HepG2 (cell line): Measurements from ENCODE around the gene CD9. TPM values are rescaled to one million over a fixed set of nuclear protein-coding genes. Genes with fewer than 3 reads are reported as not detected.

ENCODE experiments used
- ATAC-seq: fragments of 200-7000 bp; cut with Tn5 transposase; 3 replicates; pipeline ENCODE4 v1.9.1; 2020; ENCODE audit warnings: mild to moderate bottlenecking, moderate library complexity
- BruUV-seq: library from RNA; stranded (reverse); fragments of 400-500 nt; replicated peaks from 2 replicates; lab custom pipeline; 2021; lab: Mats Ljungman, UMichigan
- CTCF ChIA-PET: fragments of 300-600 bp; formaldehyde crosslinking; extraction: SDS; loops from one replicate; lab custom pipeline; 2021; ENCODE audit warnings: low total read pairs, inconsistent platforms, low intra/inter-chr PET ratio; lab: Yijun Ruan, JAX
- POLR2A ChIA-PET: fragments of 350-600 bp; sonication (Branson Sonifier 250); formaldehyde crosslinking; loops from one replicate; lab custom pipeline; 2020; ENCODE audit warnings: antibody characterized with exemption, inconsistent platforms; lab: Yijun Ruan, JAX
- DNase-seq: peaks from one replicate; pipeline ENCODE4 v3.0.0-alpha.2; 2015; ENCODE audit warnings: low spot score
- FAIRE-seq: peaks from 3 replicates; lab custom pipeline; 2011; peaks lifted over from hg19 to GRCh38; lab: Jason Lieb, UNC
- H2AFZ ChIP-seq: one replicate; pipeline ENCODE4 v1.6.1; 2011; ENCODE audit warnings: low read length, inconsistent platforms
- H3K27ac ChIP-seq: fragments of 300-600 bp; 3 replicates; pipeline ENCODE4 v1.8.0; 2011; ENCODE audit warnings: mixed run types, mild to moderate bottlenecking, mixed read lengths, low read length, inconsistent platforms; ENCODE audit not compliant: insufficient read depth; ENCODE audit errors: extremely low read length
- H3K27me3 ChIP-seq, 2 experiments: fragments of 200-600 bp in 1 of 2; 2 replicates in 1 of 2; 3 replicates in 1 of 2; pipeline versions ENCODE4 v1.6.0 to v1.8.0; 2011; ENCODE audit warnings: low read length in 2 of 2, mild to moderate bottlenecking in 2 of 2, moderate library complexity in 2 of 2, inconsistent platforms in 1 of 2; ENCODE audit not compliant: insufficient read depth in 2 of 2, control insufficient read depth in 1 of 2
- H3K36me3 ChIP-seq, 2 experiments: fragments of 200-600 bp in 1 of 2; replicated peaks in 1 of 2; 2 replicates in 1 of 2; 3 replicates in 1 of 2; pipeline versions ENCODE4 v1.5.1 to v1.8.0; 2011; ENCODE audit warnings: low read length in 2 of 2, inconsistent platforms in 1 of 2; ENCODE audit not compliant: insufficient read depth in 2 of 2, control insufficient read depth in 1 of 2
- H3K4me1 ChIP-seq: 2 replicates; pipeline ENCODE4 v1.5.1; 2012; ENCODE audit warnings: low read length, inconsistent platforms; ENCODE audit not compliant: insufficient read depth
- H3K4me2 ChIP-seq: 2 replicates; pipeline ENCODE4 v1.6.0; 2011; ENCODE audit warnings: low read depth, low read length, inconsistent platforms
- H3K4me3 ChIP-seq, 3 experiments: fragments of 200-600 bp in 1 of 3; sonication (generic), shearing (Covaris generic) in 1 of 3; replicated peaks in 1 of 3; 2 replicates each; pipeline ENCODE4 v1.5.1; 2011 to 2016; ENCODE audit warnings: low read length in 3 of 3, inconsistent platforms in 2 of 3, low read depth in 2 of 3, mild to moderate bottlenecking in 2 of 3, control low read depth in 1 of 3, mixed read lengths in 1 of 3; ENCODE audit not compliant: insufficient read depth in 1 of 3
- H3K79me2 ChIP-seq: one replicate; pipeline ENCODE4 v1.6.1; 2011; ENCODE audit warnings: low read length, inconsistent platforms; ENCODE audit not compliant: insufficient read depth
- H3K9ac ChIP-seq: 2 replicates; pipeline ENCODE4 v1.6.0; 2011; ENCODE audit warnings: mild to moderate bottlenecking, low read depth, low read length, inconsistent platforms; ENCODE audit not compliant: insufficient read depth
- H3K9me3 ChIP-seq: 2 replicates; pipeline ENCODE4 v1.5.1; 2012; ENCODE audit warnings: mild to moderate bottlenecking, low read length
- H4K20me1 ChIP-seq: 2 replicates; pipeline ENCODE4 v1.6.0; 2011; ENCODE audit warnings: inconsistent platforms, mild to moderate bottlenecking, low read length, moderate library complexity; ENCODE audit not compliant: insufficient read depth
- ADNP ChIP-seq: sonication (generic); formaldehyde crosslinking; IDR thresholded peaks from 2 replicates; pipeline ENCODE4 v1.4.0; 2020; ENCODE audit warnings: missing genetic modification reagents
- DR1 ChIP-seq: sonication (generic); formaldehyde crosslinking; IDR thresholded peaks from 2 replicates; pipeline ENCODE4 v1.8.0; 2021; ENCODE audit warnings: mild to moderate bottlenecking, missing genetic modification reagents, inconsistent platforms
- ELF1 ChIP-seq: sonication (generic); formaldehyde crosslinking; IDR thresholded peaks from 2 replicates; pipeline ENCODE4 v1.4.0; 2020; ENCODE audit warnings: missing genetic modification reagents
- ETV6 ChIP-seq: sonication (generic); formaldehyde crosslinking; conservative IDR thresholded peaks from 2 replicates; pipeline ENCODE4 v1.4.0; 2020; ENCODE audit warnings: missing genetic modification reagents
- FOXA1 ChIP-seq, 2 experiments: fragments of 450-650 bp in 1 of 2; sonication (generic) in 1 of 2; formaldehyde crosslinking in 1 of 2; IDR thresholded peaks; 2 replicates each; pipeline versions ENCODE4 v1.4.0 to v1.6.1; 2016 to 2020; ENCODE audit warnings: missing genetic modification reagents in 1 of 2
- FOXA3 ChIP-seq: IDR thresholded peaks from 2 replicates; pipeline ENCODE4 v1.6.1; 2016; ENCODE audit warnings: missing genetic modification reagents, missing compliant biosample characterization
- GATA4 ChIP-seq: sonication (generic); IDR thresholded peaks from 2 replicates; pipeline ENCODE4 v1.6.1; 2016; ENCODE audit warnings: antibody characterized with exemption, low read depth, borderline replicate concordance
- GTF3A ChIP-seq: sonication (generic); formaldehyde crosslinking; conservative IDR thresholded peaks from 2 replicates; pipeline ENCODE4 v1.4.0; 2020; ENCODE audit warnings: mild to moderate bottlenecking, missing genetic modification reagents
- HCFC1 ChIP-seq: fragments of 150-350 bp; IDR thresholded peaks from 2 replicates; pipeline ENCODE4 v1.6.1; 2014; ENCODE audit warnings: low read depth, low read length
- KMT2A ChIP-seq: sonication (generic); formaldehyde crosslinking; IDR thresholded peaks from 2 replicates; pipeline ENCODE4 v1.4.0; 2020; ENCODE audit warnings: missing genetic modification reagents
- RFX3 ChIP-seq: IDR thresholded peaks from 2 replicates; pipeline ENCODE4 v1.6.1; 2016; ENCODE audit warnings: missing biosample characterization, missing genetic modification reagents
- SMARCC2 ChIP-seq: fragments of 450-650 bp; IDR thresholded peaks from 2 replicates; pipeline ENCODE4 v1.6.1; 2017; ENCODE audit warnings: antibody characterized with exemption, mild to moderate bottlenecking
- SRY ChIP-seq: sonication (generic); formaldehyde crosslinking; IDR thresholded peaks from 2 replicates; pipeline ENCODE4 v1.8.0; 2022; ENCODE audit warnings: mild to moderate bottlenecking, missing genetic modification reagents
- ZBTB1 ChIP-seq: sonication (generic); formaldehyde crosslinking; IDR thresholded peaks from 2 replicates; pipeline ENCODE4 v1.4.0; 2020; ENCODE audit warnings: missing genetic modification reagents, borderline replicate concordance
- ZBTB38 ChIP-seq: sonication (generic); formaldehyde crosslinking; IDR thresholded peaks from 2 replicates; pipeline ENCODE4 v1.5.1; 2020; ENCODE audit warnings: mild to moderate bottlenecking, missing genetic modification reagents
- ZNF263 ChIP-seq: sonication (generic); formaldehyde crosslinking; IDR thresholded peaks from 2 replicates; pipeline ENCODE4 v1.4.0; 2020; ENCODE audit warnings: missing genetic modification reagents
- ZNF44 ChIP-seq: sonication (generic); formaldehyde crosslinking; IDR thresholded peaks from 2 replicates; pipeline ENCODE4 v1.5.1; 2020; ENCODE audit warnings: mild to moderate bottlenecking, missing genetic modification reagents
- ZNF598 ChIP-seq: sonication (generic); formaldehyde crosslinking; IDR thresholded peaks from 2 replicates; pipeline ENCODE4 v1.5.1; 2020; ENCODE audit warnings: mild to moderate bottlenecking, missing genetic modification reagents, borderline replicate concordance
- ZNF850 ChIP-seq: sonication (generic); formaldehyde crosslinking; conservative IDR thresholded peaks from 2 replicates; pipeline ENCODE4 v1.9.0; 2021; ENCODE audit warnings: mild to moderate bottlenecking, missing genetic modification reagents
- WGBS: methylation state at CpG from one replicate; pipeline ENCODE4 v1.1.6; 2017; ENCODE audit warnings: low lambda C conversion rate; 5-methylcytosine and 5-hydroxymethylcytosine counted together
- in situ Hi-C: cut with HindIII; loops from 2 replicates; pipeline ENCODE4 v1.10.0; 2017; ENCODE audit warnings: low pct_unique_long_range_greater_than_20kb; ENCODE audit not compliant: extremely low pct_ligation_motif_present
- intact Hi-C: fragments of 100-400 bp; cut with micrococcal nuclease; formaldehyde crosslinking; loops from one replicate; pipeline ENCODE4 v1.10.0; 2022; ENCODE audit not compliant: unreplicated experiment
- polyA plus RNA-seq, 8 experiments: library from polyadenylated mRNA; depleted of rRNA in 3 of 8; stranded (reverse) in 7 of 8; unstranded in 1 of 8; fragments of >200 nt; fragmentation: Illumina TruSeq in 4 of 8; extraction: Trizol in 4 of 8; gene quantifications; 2 replicates each; pipeline versions ENCODE4 v1.2.1 to v1.2.3, GENCODE V29; 2011 to 2016; ENCODE audit warnings: low read depth in 4 of 8, missing spikeins in 1 of 8, mixed read lengths in 1 of 8; ENCODE audit not compliant: insufficient read depth in 1 of 8
- total RNA-seq, 5 experiments: library from RNA; depleted of rRNA; stranded (reverse); fragments of >200 nt; fragmentation: Illumina TruSeq; extraction: Trizol; gene quantifications; 2 replicates each; pipeline ENCODE4 v1.2.3, GENCODE V29; 2016; ENCODE audit warnings: low read depth in 1 of 5
- TF ChIP-seq, protein P1 (sequence below): sonication (generic); formaldehyde crosslinking; IDR thresholded peaks from 2 replicates; pipeline ENCODE4 v1.9.0; 2021; ENCODE audit warnings: missing genetic modification reagents, mild to moderate bottlenecking, borderline replicate concordance
- TF ChIP-seq, protein P2 (sequence below): sonication (generic); formaldehyde crosslinking; IDR thresholded peaks from 2 replicates; pipeline ENCODE4 v1.5.1; 2020; ENCODE audit warnings: missing genetic modification reagents, mild to moderate bottlenecking, borderline replicate concordance
- TF ChIP-seq, protein P3 (sequence below): sonication (generic); formaldehyde crosslinking; IDR thresholded peaks from 2 replicates; pipeline ENCODE4 v1.4.0; 2020; ENCODE audit warnings: mild to moderate bottlenecking, missing genetic modification reagents, borderline replicate concordance

The CD9 gene
- total and polyA plus RNA-seq, 2 of the 13 experiments (the other 11 are each of a cell fraction or from before 2014, with no cell fraction given): 5.8 to 38.3 TPM

DNA sequence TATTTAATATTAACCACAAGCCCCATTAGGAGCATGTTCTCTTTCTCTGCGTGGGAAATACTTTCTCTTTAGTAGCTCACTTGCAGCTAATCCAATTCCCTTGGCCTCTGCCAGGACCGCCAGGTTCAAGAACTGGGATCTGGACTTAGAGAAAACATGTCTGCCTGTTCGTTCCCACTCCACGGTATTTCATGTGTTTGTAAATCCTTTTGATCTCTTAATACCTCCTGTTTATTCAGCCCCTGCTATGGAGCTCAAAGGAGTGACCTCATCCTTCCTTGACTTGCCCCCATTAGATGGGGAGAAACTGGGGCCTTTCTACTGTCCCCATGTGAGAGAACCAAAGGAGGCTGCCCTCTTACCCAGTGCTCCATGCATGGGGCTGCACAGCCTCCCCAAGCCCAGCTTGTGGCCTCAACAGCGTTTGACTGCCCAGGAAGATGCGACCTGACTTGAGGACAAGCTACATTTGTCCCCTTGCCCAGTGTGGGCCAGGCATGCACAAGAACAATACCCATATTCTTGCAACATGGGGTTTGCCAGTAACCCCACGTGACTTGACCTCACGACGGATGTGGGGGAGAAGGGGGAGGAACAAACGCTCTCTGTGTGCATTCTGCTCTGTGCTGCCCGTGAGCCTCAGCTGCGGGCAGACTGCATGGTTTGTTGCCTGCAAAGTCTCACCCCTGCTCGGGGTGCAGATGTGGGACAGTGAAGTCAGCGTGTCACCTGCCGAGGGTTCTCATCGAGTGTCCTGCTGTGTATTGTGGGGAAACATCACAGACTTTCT is 30.3 kb downstream of the CD9 start:
- 0 out of 6 replicates have a peak overlapping the region, but pooled peaks of 1 of the 3 experiments have one; percentile 8 for H3K4me3 ChIP-seq
- in situ Hi-C loops: loop anchor here (5.0 kb wide), 2 partner anchors 33 to 47 kb away; no protein-coding TSS in a partner anchor
- intact Hi-C loops: loop anchor here (5.0 kb wide), 1 partner anchor 37 kb away; no protein-coding TSS in a partner anchor
- H3K36me3 ChIP-seq: no peaks in the 10 kb centered on the region; a peak in 1 of 5 replicates
- 31% methylated on average over 11 of the region's 16 CpGs for WGBS
- TSS peak; percentile 92 for BruUV-seq
- H2AFZ ChIP-seq: no peak overlapping the region
- CTCF ChIA-PET: no interaction called here
- FAIRE-seq: peak; percentile 60
- H3K9me3 ChIP-seq: no peaks in the 10 kb centered on the region
- peak overlapping the region; percentile 49 for H3K4me2 ChIP-seq
- H3K27ac ChIP-seq: peak overlapping the region; percentile 69
- POLR2A ChIA-PET: interaction anchor here (0.7 to 2.1 kb wide), 11 partner anchors 9 to 172 kb away, joined by 3 to 12 read pairs (median 4); no protein-coding TSS in a partner anchor
- H3K9ac ChIP-seq: peak overlapping the region; percentile 59
- no peaks in the 10 kb centered on the region for H4K20me1 ChIP-seq
- peak; percentile 76 for ATAC-seq
- H3K27me3 ChIP-seq: no peaks in the 10 kb centered on the region
- no peaks in the 10 kb centered on the region for H3K79me2 ChIP-seq
- peak; percentile 92 for DNase-seq
- H3K4me1 ChIP-seq: peaks cover 97% of the 10 kb centered on the region
- TF ChIP-seq ZBTB1 (CRISPR knock-in tag) (no peak), ZNF598 (CRISPR knock-in tag) (no peak), HCFC1 (no peak), ZNF850 (CRISPR knock-in tag) (no peak), SRY (CRISPR knock-in tag) (no peak; the same call in 1 of the 2 replicates), ZNF263 (CRISPR knock-in tag) (no peak), ZNF44 (CRISPR knock-in tag) (no peak), SMARCC2 (no peak), DR1 (CRISPR knock-in tag) (no peak), FOXA3 (CRISPR knock-in tag) (peak; percentile 76), ETV6 (no peak), ADNP (no peak), GATA4 (no peak), GTF3A (no peak), RFX3 (no peak), KMT2A (no peak), ELF1 (CRISPR knock-in tag) (peak; percentile 46; the same call in 1 of the 2 replicates), FOXA1 (IDR thresholded peaks at IDR 0.05) (no peak), FOXA1 (CRISPR knock-in tag; IDR thresholded peaks at IDR 0.05) (peak; percentile 48; the same call in 1 of the 2 replicates), ZBTB38 (CRISPR knock-in tag) (0 out of 2 replicates have a peak, but pooled peaks have one; percentile 59)
- TF ChIP-seq, protein P1, sequence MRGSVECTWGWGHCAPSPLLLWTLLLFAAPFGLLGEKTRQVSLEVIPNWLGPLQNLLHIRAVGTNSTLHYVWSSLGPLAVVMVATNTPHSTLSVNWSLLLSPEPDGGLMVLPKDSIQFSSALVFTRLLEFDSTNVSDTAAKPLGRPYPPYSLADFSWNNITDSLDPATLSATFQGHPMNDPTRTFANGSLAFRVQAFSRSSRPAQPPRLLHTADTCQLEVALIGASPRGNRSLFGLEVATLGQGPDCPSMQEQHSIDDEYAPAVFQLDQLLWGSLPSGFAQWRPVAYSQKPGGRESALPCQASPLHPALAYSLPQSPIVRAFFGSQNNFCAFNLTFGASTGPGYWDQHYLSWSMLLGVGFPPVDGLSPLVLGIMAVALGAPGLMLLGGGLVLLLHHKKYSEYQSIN (CRISPR knock-in tag): no peak
- TF ChIP-seq, protein P2, sequence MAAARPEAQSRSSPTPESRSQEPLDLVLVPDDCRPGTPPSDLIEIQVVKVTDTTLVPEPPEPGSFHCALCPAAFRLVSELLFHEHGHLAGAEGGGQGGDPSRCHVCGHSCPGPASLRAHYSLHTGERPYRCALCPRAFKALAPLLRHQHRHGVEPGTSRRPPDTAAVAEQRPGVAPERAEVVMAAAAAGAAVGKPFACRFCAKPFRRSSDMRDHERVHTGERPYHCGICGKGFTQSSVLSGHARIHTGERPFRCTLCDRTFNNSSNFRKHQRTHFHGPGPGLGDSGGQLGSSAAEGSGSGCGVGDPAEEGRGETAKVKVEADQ (CRISPR knock-in tag): no peak
- TF ChIP-seq, protein P3, sequence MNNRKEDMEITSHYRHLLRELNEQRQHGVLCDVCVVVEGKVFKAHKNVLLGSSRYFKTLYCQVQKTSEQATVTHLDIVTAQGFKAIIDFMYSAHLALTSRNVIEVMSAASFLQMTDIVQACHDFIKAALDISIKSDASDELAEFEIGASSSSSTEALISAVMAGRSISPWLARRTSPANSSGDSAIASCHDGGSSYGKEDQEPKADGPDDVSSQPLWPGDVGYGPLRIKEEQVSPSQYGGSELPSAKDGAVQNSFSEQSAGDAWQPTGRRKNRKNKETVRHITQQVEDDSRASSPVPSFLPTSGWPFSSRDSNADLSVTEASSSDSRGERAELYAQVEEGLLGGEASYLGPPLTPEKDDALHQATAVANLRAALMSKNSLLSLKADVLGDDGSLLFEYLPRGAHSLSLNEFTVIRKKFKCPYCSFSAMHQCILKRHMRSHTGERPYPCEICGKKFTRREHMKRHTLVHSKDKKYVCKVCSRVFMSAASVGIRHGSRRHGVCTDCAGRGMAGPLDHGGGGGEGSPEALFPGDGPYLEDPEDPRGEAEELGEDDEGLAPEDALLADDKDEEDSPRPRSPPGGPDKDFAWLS (CRISPR knock-in tag): no peak
